ENCODE results near the gene IFNA13. TPM values are rescaled to one million over a fixed set of nuclear protein-coding genes. Genes with fewer than 3 reads are reported as not detected.

Gene IFNA13
- total RNA-seq = not detected
- long read RNA-seq = 0 reads

- DNase-seq (ENCODE audit: missing footprints) (no peak), ATAC-seq (no peak)
- intact Hi-C loops (cut with DNase I) = no loop called here
Observed at GRCh38 chr9:21367957-21368356, at the start of gene IFNA13. TSS of gene IFNA13 (minus strand) at chr9:21368057. CDS start at chr9:21368010, 47 bp downstream.

GRCh38 chr9:21415493-21416267 lies 47.8 kb upstream of the IFNA13 start:
- intact Hi-C loops (cut with DNase I) = no loop called here
- DNase-seq (ENCODE audit: missing footprints) = no peak
- ATAC-seq = no peak

GRCh38 chr9:21414220-21414940 lies 46.5 kb upstream of the IFNA13 start:
- DNase-seq (ENCODE audit: missing footprints) (no peak), ATAC-seq (no peak)
- intact Hi-C loops (cut with DNase I) = no loop called here

- ATAC-seq (peak; percentile 31), DNase-seq (ENCODE audit: missing footprints) (no peak)
- intact Hi-C loops (cut with DNase I) = no loop called here
Observed at GRCh38 chr9:21413624-21414023, 45.8 kb upstream of the IFNA13 start.

- intact Hi-C loops (cut with DNase I) = no loop called here
- DNase-seq (ENCODE audit: missing footprints) = no peak
- ATAC-seq = no peak
Observed at GRCh38 chr9:21413151-21413550, 45.3 kb upstream of the IFNA13 start.

GRCh38 chr9:21412107-21412506 lies 44.2 kb upstream of the IFNA13 start:
- intact Hi-C loops (cut with DNase I) = no loop called here
- DNase-seq (ENCODE audit: missing footprints) (no peak), ATAC-seq (no peak)

- ATAC-seq = no peak
- intact Hi-C loops (cut with DNase I) = loop anchor here (10.0 kb wide), 1 partner anchor 56 kb away; no protein-coding TSS in a partner anchor
- DNase-seq (ENCODE audit: missing footprints) = no peak
Observed at GRCh38 chr9:21408817-21409216, 41.0 kb upstream of the IFNA13 start, which contains the start of gene IFNA8. TSS of gene IFNA8 (plus strand) at chr9:21409117. CDS start at chr9:21409177, 60 bp downstream.

GRCh38 chr9:21404146-21404545 lies 36.3 kb upstream of the IFNA13 start:
- ATAC-seq (no peak), DNase-seq (ENCODE audit: missing footprints) (no peak)
- intact Hi-C loops (cut with DNase I) = loop anchor here (10.0 kb wide), 1 partner anchor 61 kb away; no protein-coding TSS in a partner anchor

GRCh38 chr9:21402386-21403251 lies 34.8 kb upstream of the IFNA13 start:
- no peak for ATAC-seq
- no peak for DNase-seq (ENCODE audit: missing footprints)
- intact Hi-C loops (cut with DNase I) = loop anchor here (10.0 kb wide), 1 partner anchor 62 kb away; no protein-coding TSS in a partner anchor

GRCh38 chr9:21399956-21400355 lies 32.1 kb upstream of the IFNA13 start:
- intact Hi-C loops (cut with DNase I) = loop anchor here (5.0 to 10.0 kb wide), 2 partner anchors 65 to 83 kb away; no protein-coding TSS in a partner anchor
- ATAC-seq (no peak), DNase-seq (ENCODE audit: missing footprints) (no peak)

- intact Hi-C loops (cut with DNase I) = loop anchor here (5.0 kb wide), 1 partner anchor 82 kb away; no protein-coding TSS in a partner anchor
- no peak for ATAC-seq
- DNase-seq (ENCODE audit: missing footprints) = no peak
Observed at GRCh38 chr9:21398955-21399489, 31.2 kb upstream of the IFNA13 start.

- DNase-seq (ENCODE audit: missing footprints) = peak; percentile 82
- intact Hi-C loops (cut with DNase I) = loop anchor here (5.0 kb wide), 1 partner anchor 79 kb away; no protein-coding TSS in a partner anchor
- ATAC-seq = peak; percentile 63
Observed at GRCh38 chr9:21395778-21396717, 28.2 kb upstream of the IFNA13 start.

GRCh38 chr9:21392270-21392669 lies 24.4 kb upstream of the IFNA13 start:
- ATAC-seq (no peak), DNase-seq (ENCODE audit: missing footprints) (no peak)
- intact Hi-C loops (cut with DNase I) = no loop called here

GRCh38 chr9:21385131-21385670 lies 17.3 kb upstream of the IFNA13 start, which contains the start of gene IFNA2:
TSS of gene IFNA2 (minus strand) at chr9:21385398. CDS start at chr9:21385329, 69 bp downstream.
- intact Hi-C loops (cut with DNase I) = no loop called here
- ATAC-seq (no peak), DNase-seq (ENCODE audit: missing footprints) (no peak)

- intact Hi-C loops (cut with DNase I) = no loop called here
Observed at GRCh38 chr9:21383627-21384026, 15.8 kb upstream of the IFNA13 start.

GRCh38 chr9:21381448-21382339 lies 13.8 kb upstream of the IFNA13 start:
- intact Hi-C loops (cut with DNase I) = no loop called here
- ATAC-seq (no peak), DNase-seq (ENCODE audit: missing footprints) (no peak)

More at GRCh38 chr9:21383627-21384026, 15.8 kb upstream of the IFNA13 start:
- ATAC-seq = no peak
- no peak for DNase-seq (ENCODE audit: missing footprints)
